Suprapubic skin (tissue), 4 donors: Measurements from ENCODE around the gene SEMA5B. TPM values are rescaled to one million over a fixed set of nuclear protein-coding genes. Genes with fewer than 3 reads are reported as not detected.

Experiments
- DNase-seq, 2 donors: peaks; one replicate each; pipeline ENCODE4 v3.0.0-alpha.2; 2019; ENCODE audit warnings: low spot score in 2 of 2
- H3K27ac ChIP-seq: fragments of 200-600 bp; sonication (generic); one replicate; pipeline ENCODE4 v1.5.1; 2019
- H3K27me3 ChIP-seq: fragments of 200-600 bp; sonication (generic); one replicate; pipeline ENCODE4 v1.5.1; 2019
- H3K36me3 ChIP-seq: fragments of 200-600 bp; sonication (generic); one replicate; pipeline ENCODE4 v1.5.1; 2019
- H3K4me1 ChIP-seq: fragments of 200-600 bp; sonication (generic); one replicate; pipeline ENCODE4 v1.5.1; 2019
- H3K4me3 ChIP-seq: fragments of 200-600 bp; sonication (generic); one replicate; pipeline ENCODE4 v1.5.1; 2019; ENCODE audit warnings: mild to moderate bottlenecking
- H3K9me3 ChIP-seq: fragments of 200-600 bp; sonication (generic); one replicate; pipeline ENCODE4 v1.5.1; 2019
- EP300 ChIP-seq: sonication (generic); formaldehyde crosslinking; IDR thresholded peaks from one replicate; pipeline ENCODE4 v1.6.1; 2017; ENCODE audit warnings: antibody characterized with exemption
- POLR2A ChIP-seq, 2 donors: fragments of 450-650 bp; IDR thresholded peaks; one replicate each; pipeline ENCODE4 v1.6.1; 2017; ENCODE audit warnings: antibody characterized with exemption in 2 of 2, mild to moderate bottlenecking in 2 of 2, moderate library complexity in 2 of 2
- POLR2AphosphoS5 ChIP-seq, 3 donors: sonication (generic); formaldehyde crosslinking; IDR thresholded peaks; one replicate each; pipeline ENCODE4 v1.6.1; 2017; ENCODE audit warnings: antibody characterized with exemption in 3 of 3
- WGBS: methylation state at CpG from one replicate; pipeline ENCODE4 v1.1.5; 2018; 5-methylcytosine and 5-hydroxymethylcytosine counted together
- total RNA-seq, 4 donors: library from RNA; depleted of rRNA; stranded (reverse); fragments of >200 nt; gene quantifications; one replicate each; pipeline ENCODE4 v1.1.0, GENCODE V29; 2016
- TF ChIP-seq, protein P1 (sequence below), 2 donors: fragments of 200-600 bp in 1 of 2; fragments of 450-650 bp in 1 of 2; sonication (generic) in 1 of 2; IDR thresholded peaks; one replicate each; pipeline ENCODE4 v1.5.1; 2016 to 2019; ENCODE audit warnings: antibody characterized with exemption in 2 of 2, mild to moderate bottlenecking in 1 of 2, moderate library complexity in 1 of 2

Gene SEMA5B
- total RNA-seq, 4 donors from 2014 or later = 1.4 to 2.0 (median 1.8) TPM; not detected in 1

DNA sequence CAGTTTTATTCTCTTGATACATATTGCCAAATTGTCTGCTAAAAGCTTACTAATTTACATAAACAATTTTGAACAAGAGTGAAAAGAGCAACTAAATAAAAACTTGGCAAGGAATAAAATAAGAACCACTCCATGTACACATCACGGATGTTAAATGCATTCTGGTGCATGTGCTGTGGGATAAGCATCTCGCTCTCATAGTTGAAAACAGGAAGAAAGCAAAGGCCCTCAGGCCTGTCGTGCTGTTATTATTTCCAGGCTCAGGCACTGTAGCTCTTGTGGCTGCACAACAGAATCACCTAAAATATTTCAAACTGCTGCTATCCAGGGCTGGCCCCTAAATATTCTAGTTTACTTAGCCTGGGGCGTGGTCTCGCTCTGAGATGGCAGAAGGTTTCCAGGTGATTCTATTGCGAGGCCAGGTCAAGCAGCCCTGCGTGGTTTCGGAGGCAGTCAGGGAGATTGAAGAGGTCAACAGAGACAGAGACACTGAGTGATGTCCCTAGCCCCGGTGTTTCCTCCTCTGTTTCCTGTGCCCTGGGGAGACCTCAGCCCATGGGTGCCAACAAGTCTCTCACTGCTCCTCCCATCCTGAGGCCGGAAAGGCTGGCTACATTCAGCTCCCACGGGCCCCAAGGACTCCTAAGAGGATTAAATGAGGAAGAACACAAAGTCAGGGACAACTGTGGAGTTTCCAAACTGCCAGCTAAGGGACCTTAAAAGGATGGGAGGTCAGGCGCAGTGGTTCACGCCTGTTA lies 21.1 kb upstream of the SEMA5B start:
- Histone ChIP-seq H3K4me1 (no peaks in the 10 kb centered on the region), H3K27me3 (peaks cover 3% of the 10 kb centered on the region), H3K9me3 (no peaks in the 10 kb centered on the region), H3K36me3 (no peaks in the 10 kb centered on the region), H3K4me3 (no peak overlapping the region), H3K27ac (no peak overlapping the region)
- TF ChIP-seq, protein P1, sequence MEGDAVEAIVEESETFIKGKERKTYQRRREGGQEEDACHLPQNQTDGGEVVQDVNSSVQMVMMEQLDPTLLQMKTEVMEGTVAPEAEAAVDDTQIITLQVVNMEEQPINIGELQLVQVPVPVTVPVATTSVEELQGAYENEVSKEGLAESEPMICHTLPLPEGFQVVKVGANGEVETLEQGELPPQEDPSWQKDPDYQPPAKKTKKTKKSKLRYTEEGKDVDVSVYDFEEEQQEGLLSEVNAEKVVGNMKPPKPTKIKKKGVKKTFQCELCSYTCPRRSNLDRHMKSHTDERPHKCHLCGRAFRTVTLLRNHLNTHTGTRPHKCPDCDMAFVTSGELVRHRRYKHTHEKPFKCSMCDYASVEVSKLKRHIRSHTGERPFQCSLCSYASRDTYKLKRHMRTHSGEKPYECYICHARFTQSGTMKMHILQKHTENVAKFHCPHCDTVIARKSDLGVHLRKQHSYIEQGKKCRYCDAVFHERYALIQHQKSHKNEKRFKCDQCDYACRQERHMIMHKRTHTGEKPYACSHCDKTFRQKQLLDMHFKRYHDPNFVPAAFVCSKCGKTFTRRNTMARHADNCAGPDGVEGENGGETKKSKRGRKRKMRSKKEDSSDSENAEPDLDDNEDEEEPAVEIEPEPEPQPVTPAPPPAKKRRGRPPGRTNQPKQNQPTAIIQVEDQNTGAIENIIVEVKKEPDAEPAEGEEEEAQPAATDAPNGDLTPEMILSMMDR (IDR thresholded peaks at IDR 0.05) = no peak
- TF ChIP-seq POLR2AphosphoS5 (IDR thresholded peaks at IDR 0.05) (no peak), EP300 (no peak), POLR2A (IDR thresholded peaks at IDR 0.05) (no peak)
- DNase-seq = no peak
- WGBS = 74% methylated on average over 13 of the region's 13 CpGs

DNA sequence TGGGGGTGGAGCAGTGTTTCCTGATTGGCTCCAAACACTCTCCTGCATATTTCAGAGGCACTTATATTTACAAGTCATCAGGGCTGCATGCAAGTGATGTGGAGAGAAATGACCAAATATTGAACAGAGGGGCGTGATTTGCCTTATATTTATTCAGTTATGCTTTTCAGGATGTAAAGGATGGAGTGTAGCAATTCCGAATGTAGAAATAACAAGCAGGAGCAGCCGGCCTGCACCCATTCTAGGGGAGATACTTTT lies 19.4 kb upstream of the SEMA5B start:
- Histone ChIP-seq H3K27me3 (peaks cover 5% of the 10 kb centered on the region), H3K4me1 (no peaks in the 10 kb centered on the region), H3K4me3 (no peak overlapping the region), H3K36me3 (no peaks in the 10 kb centered on the region), H3K27ac (no peak overlapping the region), H3K9me3 (no peaks in the 10 kb centered on the region)
- 79% methylated on average over 3 of the region's 3 CpGs for WGBS
- TF ChIP-seq POLR2AphosphoS5 (IDR thresholded peaks at IDR 0.05) = no peak
- TF ChIP-seq, protein P1 (IDR thresholded peaks at IDR 0.05) = no peak
- DNase-seq = no peak

DNA sequence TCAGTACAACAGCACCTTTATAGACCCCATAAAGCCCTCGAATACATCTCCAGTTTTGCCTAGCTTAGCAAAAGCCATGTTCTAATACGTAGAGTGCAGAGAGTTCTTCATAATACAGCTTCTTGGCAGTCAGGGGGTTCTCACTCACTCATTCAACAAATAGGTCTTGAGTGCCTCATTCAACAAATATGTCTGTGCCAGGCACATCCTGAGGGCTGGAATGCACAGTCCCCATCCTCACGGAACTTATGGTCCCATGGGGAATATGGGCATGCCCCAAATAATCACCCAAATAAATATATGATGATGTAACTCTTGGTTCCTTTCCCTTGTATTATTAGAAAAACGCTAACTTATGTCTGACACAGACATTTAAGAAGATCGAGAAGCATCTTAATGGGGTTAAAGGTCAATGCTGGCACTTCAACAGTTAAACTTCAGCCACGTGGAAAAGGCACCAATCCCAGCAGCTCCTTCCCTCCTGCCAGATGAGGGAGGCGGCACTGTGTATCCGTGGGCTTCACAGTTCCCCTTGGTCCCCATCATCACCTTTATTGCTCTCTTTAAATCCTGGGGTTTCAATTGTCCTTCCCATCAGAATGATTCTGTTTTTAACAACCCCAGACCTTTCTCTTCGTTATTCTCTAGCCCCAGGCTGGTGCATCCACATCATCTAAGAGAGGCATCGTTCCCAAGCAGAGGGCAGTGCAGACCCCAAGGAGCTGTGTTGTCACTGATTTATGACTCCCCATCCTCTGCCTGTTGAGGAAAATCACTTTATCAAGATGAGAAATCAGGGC lies 18.9 kb upstream of the SEMA5B start:
- Histone ChIP-seq H3K27me3 (peaks cover 5% of the 10 kb centered on the region), H3K27ac (no peak overlapping the region), H3K4me3 (no peak overlapping the region), H3K9me3 (no peaks in the 10 kb centered on the region), H3K36me3 (no peaks in the 10 kb centered on the region), H3K4me1 (no peaks in the 10 kb centered on the region)
- DNase-seq = no peak
- TF ChIP-seq POLR2A (IDR thresholded peaks at IDR 0.05) (no peak), EP300 (no peak), POLR2AphosphoS5 (IDR thresholded peaks at IDR 0.05) (no peak)
- TF ChIP-seq, protein P1 (IDR thresholded peaks at IDR 0.05) = no peak
- WGBS = 45% methylated on average over 10 of the region's 10 CpGs

DNA sequence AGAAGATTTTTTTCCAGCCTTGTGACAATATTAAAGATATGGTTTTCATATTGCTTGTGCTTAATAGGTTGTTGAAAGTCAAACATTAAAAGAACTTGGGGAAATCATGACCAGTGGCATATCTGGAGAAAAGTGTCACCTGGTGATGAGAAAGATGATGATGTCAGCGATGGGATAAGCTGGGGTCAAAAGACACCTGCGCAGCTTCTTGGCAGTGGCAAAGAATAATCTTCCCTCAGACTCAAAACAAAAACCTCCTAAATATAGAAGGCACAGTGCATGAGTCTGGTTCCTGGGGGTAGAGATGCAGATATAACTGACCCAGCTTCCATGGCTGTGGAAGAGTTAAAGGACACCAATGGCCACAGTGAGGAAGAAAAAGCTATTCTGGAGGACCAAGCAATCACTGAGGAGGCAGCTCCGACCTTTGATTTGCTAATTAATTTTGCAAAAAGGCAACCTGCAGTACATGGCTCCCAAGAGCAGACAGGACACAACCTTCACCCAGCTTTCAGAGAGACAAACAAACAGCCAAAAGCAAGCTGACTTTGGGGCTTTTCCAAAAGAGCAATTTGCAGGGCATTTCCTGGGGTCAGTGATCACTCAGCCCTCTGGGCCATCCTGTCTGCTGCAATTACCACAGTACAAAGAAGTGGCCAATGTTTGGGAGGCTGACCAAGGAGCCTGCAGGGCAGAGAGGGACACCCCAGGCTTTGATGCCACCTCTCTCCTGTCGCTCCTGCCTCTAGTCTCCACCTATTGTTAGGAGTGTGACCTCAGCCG lies 17.6 kb upstream of the SEMA5B start:
- Histone ChIP-seq H3K4me3 (no peak overlapping the region), H3K9me3 (no peaks in the 10 kb centered on the region), H3K4me1 (no peaks in the 10 kb centered on the region), H3K36me3 (no peaks in the 10 kb centered on the region), H3K27ac (no peak overlapping the region), H3K27me3 (peaks cover 9% of the 10 kb centered on the region)
- no peak for DNase-seq
- TF ChIP-seq EP300 = no peak
- no peak for TF ChIP-seq POLR2AphosphoS5 (IDR thresholded peaks at IDR 0.05)
- TF ChIP-seq, protein P1 (IDR thresholded peaks at IDR 0.05) = no peak
- WGBS = 72% methylated on average over 5 of the region's 5 CpGs

DNA sequence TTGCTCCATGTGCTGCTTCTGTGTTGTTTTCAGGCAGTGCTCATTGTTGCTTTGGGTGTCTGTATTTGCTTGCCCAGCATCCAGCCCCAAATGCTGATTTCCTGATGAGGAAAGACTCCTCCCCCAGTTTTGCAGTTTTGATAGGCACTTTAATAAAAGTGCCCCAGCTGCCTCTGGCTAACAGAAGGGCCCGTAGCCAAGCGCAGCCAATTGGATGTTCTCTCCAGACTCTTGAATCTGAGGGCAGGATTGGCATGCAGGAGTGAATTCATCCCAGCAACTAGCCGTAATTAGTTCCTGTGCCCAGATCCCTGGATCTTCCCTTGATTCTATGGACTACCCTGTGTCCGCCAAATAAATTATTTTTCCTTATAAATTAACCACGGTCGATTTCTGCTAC lies 14.8 kb upstream of the SEMA5B start:
- H3K27ac ChIP-seq = no peak overlapping the region
- H3K36me3 ChIP-seq = no peaks in the 10 kb centered on the region
- H3K4me1 ChIP-seq = no peaks in the 10 kb centered on the region
- H3K27me3 ChIP-seq = peaks cover 20% of the 10 kb centered on the region
- WGBS = 80% methylated on average over 6 of the region's 6 CpGs
- H3K4me3 ChIP-seq = no peak overlapping the region
- no peak for DNase-seq
- TF ChIP-seq EP300 = no peak
- H3K9me3 ChIP-seq = no peaks in the 10 kb centered on the region
